Measurements from ENCODE around the gene AGPAT3. TPM values are rescaled to one million over a fixed set of nuclear protein-coding genes. Genes with fewer than 3 reads are reported as not detected.

The AGPAT3 gene
- total RNA-seq, 1 donor from 2014 or later, result 63.2 TPM

GRCh38 chr21:43982489-43983078 is 117.6 kb downstream of the AGPAT3 start:
- Mint-ChIP-seq H3K36me3 (ENCODE audit: unreplicated experiment) (peaks cover 25% of the 10 kb centered on the region), H3K27me3 (ENCODE audit: unreplicated experiment) (no peaks in the 10 kb centered on the region), H3K4me3 (ENCODE audit: unreplicated experiment) (no peak overlapping the region), H3K4me1 (ENCODE audit: unreplicated experiment) (peaks cover 4% of the 10 kb centered on the region), H3K27ac (ENCODE audit: unreplicated experiment) (no peak overlapping the region), H3K9me3 (ENCODE audit: unreplicated experiment) (no peaks in the 10 kb centered on the region)
- DNase-seq (ENCODE audit: extremely low spot score, unreplicated experiment), result no peak
- no peak for TF ChIP-seq CTCF (IDR thresholded peaks at IDR 0.05)

GRCh38 chr21:43983390-43983789 is 118.4 kb downstream of the AGPAT3 start:
- Mint-ChIP-seq H3K4me1 (ENCODE audit: unreplicated experiment) (peaks cover 3% of the 10 kb centered on the region), H3K36me3 (ENCODE audit: unreplicated experiment) (peaks cover 25% of the 10 kb centered on the region), H3K9me3 (ENCODE audit: unreplicated experiment) (no peaks in the 10 kb centered on the region), H3K27ac (ENCODE audit: unreplicated experiment) (no peak overlapping the region), H3K4me3 (ENCODE audit: unreplicated experiment) (no peak overlapping the region), H3K27me3 (ENCODE audit: unreplicated experiment) (no peaks in the 10 kb centered on the region)
- DNase-seq (ENCODE audit: extremely low spot score, unreplicated experiment), result no peak
- no peak for TF ChIP-seq CTCF (IDR thresholded peaks at IDR 0.05)

GRCh38 chr21:43983860-43984420 is 118.9 kb downstream of the AGPAT3 start:
- Mint-ChIP-seq H3K36me3 (ENCODE audit: unreplicated experiment) (peaks cover 23% of the 10 kb centered on the region), H3K9me3 (ENCODE audit: unreplicated experiment) (no peaks in the 10 kb centered on the region), H3K4me1 (ENCODE audit: unreplicated experiment) (peaks cover 3% of the 10 kb centered on the region), H3K27ac (ENCODE audit: unreplicated experiment) (no peak overlapping the region), H3K4me3 (ENCODE audit: unreplicated experiment) (no peak overlapping the region), H3K27me3 (ENCODE audit: unreplicated experiment) (no peaks in the 10 kb centered on the region)
- TF ChIP-seq CTCF (IDR thresholded peaks at IDR 0.05), result no peak
- DNase-seq (ENCODE audit: extremely low spot score, unreplicated experiment), result no peak

- no peak for TF ChIP-seq CTCF (IDR thresholded peaks at IDR 0.05)
- no peak overlapping the region for H3K4me3 Mint-ChIP-seq (ENCODE audit: unreplicated experiment)
- peaks cover 1% of the 10 kb centered on the region for H3K4me1 Mint-ChIP-seq (ENCODE audit: unreplicated experiment)
- no peak overlapping the region for H3K27ac Mint-ChIP-seq (ENCODE audit: unreplicated experiment)
- no peaks in the 10 kb centered on the region for H3K9me3 Mint-ChIP-seq (ENCODE audit: unreplicated experiment)
- H3K27me3 Mint-ChIP-seq (ENCODE audit: unreplicated experiment), result no peaks in the 10 kb centered on the region
- DNase-seq (ENCODE audit: extremely low spot score, unreplicated experiment), result no peak
- H3K36me3 Mint-ChIP-seq (ENCODE audit: unreplicated experiment), result peaks cover 20% of the 10 kb centered on the region
These were observed 120.1 kb downstream of the AGPAT3 start for GRCh38 chr21:43984905-43985689.

- no peaks in the 10 kb centered on the region for H3K27me3 Mint-ChIP-seq (ENCODE audit: unreplicated experiment)
- peaks cover 20% of the 10 kb centered on the region for H3K36me3 Mint-ChIP-seq (ENCODE audit: unreplicated experiment)
- H3K27ac Mint-ChIP-seq (ENCODE audit: unreplicated experiment), result no peak overlapping the region
- H3K4me3 Mint-ChIP-seq (ENCODE audit: unreplicated experiment), result no peak overlapping the region
- H3K9me3 Mint-ChIP-seq (ENCODE audit: unreplicated experiment), result no peaks in the 10 kb centered on the region
- TF ChIP-seq CTCF (IDR thresholded peaks at IDR 0.05), result no peak
- H3K4me1 Mint-ChIP-seq (ENCODE audit: unreplicated experiment), result peaks cover 1% of the 10 kb centered on the region
- no peak for DNase-seq (ENCODE audit: extremely low spot score, unreplicated experiment)
These were observed 120.7 kb downstream of the AGPAT3 start for GRCh38 chr21:43985690-43986251.

All from osteocyte (in vitro differentiated cells).